Measurements from ENCODE around the gene TMEM207. TPM values are rescaled to one million over a fixed set of nuclear protein-coding genes. Genes with fewer than 3 reads are reported as not detected.
A peak's percentile ranks its signal among the peaks of the same experiment; 100 is the strongest.

TMEM207 gene
- total RNA-seq, 1 experiment from 2014 or later = not detected

- Histone ChIP-seq H3K9ac (ENCODE audit: extremely low read depth, insufficient read length, low read length) (no peak overlapping the region), H2BK5ac (ENCODE audit: insufficient read length, low read length) (no peak overlapping the region), H4K91ac (ENCODE audit: insufficient read length, low read depth, low read length) (no peak overlapping the region), H3K79me1 (ENCODE audit: insufficient read depth, low read depth, low read length, poor library complexity, severe bottlenecking) (no peaks in the 10 kb centered on the region), H3K14ac (ENCODE audit: insufficient read depth, low read length) (no peak overlapping the region; the same call in 1 of the 2 replicates), H4K5ac (ENCODE audit: insufficient read length, low read depth, low read length) (no peak overlapping the region), H2AK5ac (ENCODE audit: insufficient read length, low read length) (no peak overlapping the region), H3K4ac (ENCODE audit: low read depth, low read length) (no peak overlapping the region), H4K8ac (replicated peaks; ENCODE audit: insufficient read length, low read depth, low read length) (no peak overlapping the region), H3K18ac (ENCODE audit: insufficient read length, low read depth, low read length) (no peak overlapping the region), H2AFZ (ENCODE audit: low read length) (no peak overlapping the region), H3K23me2 (ENCODE audit: insufficient read length, low read depth, low read length, poor library complexity, severe bottlenecking) (no peaks in the 10 kb centered on the region), H2BK12ac (ENCODE audit: insufficient read length, low read depth, low read length) (no peak overlapping the region), H4K20me1 (ENCODE audit: control insufficient read depth, insufficient read depth, insufficient read length) (no peaks in the 10 kb centered on the region), H2BK120ac (ENCODE audit: low read depth, low read length, poor library complexity, severe bottlenecking) (no peak overlapping the region), H3T11ph (ENCODE audit: low read length) (no peak overlapping the region), H3K27ac (ENCODE audit: insufficient read length, low read depth, low read length) (no peak overlapping the region), H2BK15ac (ENCODE audit: low read depth, low read length) (no peak overlapping the region), H3K4me2 (ENCODE audit: insufficient read depth, insufficient read length, low read length) (no peak overlapping the region), H3K56ac (ENCODE audit: insufficient read length, low read depth, low read length) (no peak overlapping the region), H3K79me2 (ENCODE audit: insufficient read depth, low read length) (no peaks in the 10 kb centered on the region), H3K4me1 (ENCODE audit: insufficient read depth, low read length) (peaks cover 3% of the 10 kb centered on the region; the same call in 1 of the 2 replicates), H3K23ac (ENCODE audit: insufficient read length, low read depth, low read length) (no peak overlapping the region), H2BK20ac (ENCODE audit: low read depth, low read length, poor library complexity, severe bottlenecking) (no peak overlapping the region), H3K27me3 (ENCODE audit: insufficient read depth, low read length) (no peaks in the 10 kb centered on the region), H3K9me3 (ENCODE audit: control insufficient read depth, low read depth, low read length) (no peaks in the 10 kb centered on the region)
- no peak for DNase-seq
- no peak for TF ChIP-seq CTCF (conservative IDR thresholded peaks at IDR 0.05)
- Mint-ChIP-seq H3K4me3 (no peak overlapping the region), H3K9me3 (no peaks in the 10 kb centered on the region), H3K36me3 (ENCODE audit: insufficient read depth in 1 of 3, low read depth in 3 of 3) (no peaks in the 10 kb centered on the region; a peak in 1 of 7 replicates), H3K4me1 (peaks cover 14 to 15% of the 10 kb centered on the region in 2 experiments), H3K27ac (peak overlapping the region in 1 of 3 experiments; percentile 68; a peak in 1 of 7 replicates), H3K27me3 (ENCODE audit: low read depth) (no peaks in the 10 kb centered on the region)
- no CpG with 5 or more reads among the region's 4 CpGs for WGBS (ENCODE audit: extremely low coverage, insufficient read length, low lambda C conversion rate)
These were observed 43.3 kb upstream of the TMEM207 start for GRCh38 chr3:190492966-190493365.
